ENCODE data around the gene ZNF439.
"Not testable (repeated sequence)": the region's sequence is repeated elsewhere in the genome, so short reads cannot be mapped to it uniquely, and the experiment has no call there.

ZNF439 gene

DNA sequence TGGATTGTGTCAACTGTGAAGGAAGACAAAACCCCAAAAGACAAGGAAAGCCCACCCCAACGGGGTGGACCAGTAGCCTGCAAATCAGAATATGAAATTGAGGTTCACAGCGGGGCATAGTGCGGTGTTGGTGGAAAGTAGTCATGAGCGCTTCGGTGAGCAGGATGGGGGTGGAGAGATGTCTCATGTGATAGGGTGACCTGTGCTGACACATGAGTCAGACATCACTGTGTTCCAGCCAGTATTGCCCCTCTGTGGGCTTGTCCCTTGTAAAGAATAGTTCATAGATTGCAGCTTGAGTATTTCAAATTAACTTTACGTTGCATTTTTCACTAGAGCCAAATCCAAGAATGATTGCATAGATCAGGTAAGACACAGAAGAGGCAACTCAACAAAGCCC lies 46.3 kb downstream of the ZNF439 start:
- H3K27me3 ChIP-seq (ENCODE audit: control insufficient read depth, insufficient read depth, low read length): no peaks in the 10 kb centered on the region
- no peaks in the 10 kb centered on the region; the same call in 1 of the 2 replicates for H3K36me3 ChIP-seq (ENCODE audit: control insufficient read depth, insufficient read depth, low read length)
- no peaks in the 10 kb centered on the region for H3K4me1 ChIP-seq (ENCODE audit: control insufficient read depth, insufficient read depth, low read length)
- no peak overlapping the region for H3K9ac ChIP-seq (ENCODE audit: low read length)
- no peak overlapping the region for H3K4me3 ChIP-seq (ENCODE audit: low read depth, low read length)
- no peak overlapping the region for H3K27ac ChIP-seq (ENCODE audit: low read depth, low read length)
- H3K9me3 ChIP-seq (ENCODE audit: control insufficient read depth, insufficient read depth, low read depth, low read length): peaks cover 51% of the 10 kb centered on the region

DNA sequence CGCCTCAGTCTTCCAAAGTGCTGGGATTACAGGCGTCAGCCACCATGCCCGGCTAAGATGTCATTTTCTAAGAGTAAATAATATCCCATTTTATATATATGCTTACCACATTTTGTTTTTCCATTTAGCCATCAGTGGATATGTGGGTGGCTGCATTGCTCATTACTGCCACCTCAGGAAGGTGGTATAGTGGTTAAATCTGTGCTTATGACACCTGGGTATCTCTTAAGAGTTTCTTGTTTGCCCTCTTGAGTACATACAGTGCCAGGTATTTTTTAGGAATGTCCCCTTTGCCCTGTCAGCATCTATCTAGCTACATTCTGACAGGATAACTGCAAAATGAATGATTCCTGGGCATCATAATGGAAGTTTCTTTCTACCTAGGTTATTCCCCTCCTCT lies 53.7 kb downstream of the ZNF439 start:
- Histone ChIP-seq H3K27ac (ENCODE audit: low read depth, low read length) (no peak overlapping the region), H3K9ac (ENCODE audit: low read length) (no peak overlapping the region), H3K4me3 (ENCODE audit: low read depth, low read length) (no peak overlapping the region), H3K9me3 (ENCODE audit: control insufficient read depth, insufficient read depth, low read depth, low read length) (peaks cover 66% of the 10 kb centered on the region), H3K36me3 (ENCODE audit: control insufficient read depth, insufficient read depth, low read length) (peaks cover 17% of the 10 kb centered on the region; the same call in 1 of the 2 replicates), H3K4me1 (ENCODE audit: control insufficient read depth, insufficient read depth, low read length) (no peaks in the 10 kb centered on the region), H3K27me3 (ENCODE audit: control insufficient read depth, insufficient read depth, low read length) (no peaks in the 10 kb centered on the region)

- Histone ChIP-seq H3K27ac (ENCODE audit: low read depth, low read length) (no peak overlapping the region), H3K4me3 (ENCODE audit: low read depth, low read length) (no peak overlapping the region; the same call in 1 of the 2 replicates), H3K4me1 (ENCODE audit: control insufficient read depth, insufficient read depth, low read length) (no peaks in the 10 kb centered on the region), H3K9ac (ENCODE audit: low read length) (no peak overlapping the region), H3K36me3 (ENCODE audit: control insufficient read depth, insufficient read depth, low read length) (peaks cover 17% of the 10 kb centered on the region; the same call in 1 of the 2 replicates), H3K27me3 (ENCODE audit: control insufficient read depth, insufficient read depth, low read length) (no peaks in the 10 kb centered on the region), H3K9me3 (ENCODE audit: control insufficient read depth, insufficient read depth, low read depth, low read length) (peaks cover 55% of the 10 kb centered on the region)
These were observed 57.4 kb downstream of the ZNF439 start for GRCh38 chr19:11905928-11906327.

GRCh38 chr19:11911937-11912336 lies 63.4 kb downstream of the ZNF439 start:
- peaks cover 42% of the 10 kb centered on the region for H3K9me3 ChIP-seq (ENCODE audit: control insufficient read depth, insufficient read depth, low read depth, low read length)
- H3K27ac ChIP-seq (ENCODE audit: low read depth, low read length); H3K27me3 ChIP-seq (ENCODE audit: control insufficient read depth, insufficient read depth, low read length); H3K9ac ChIP-seq (ENCODE audit: low read length); H3K36me3 ChIP-seq (ENCODE audit: control insufficient read depth, insufficient read depth, low read length); H3K4me3 ChIP-seq (ENCODE audit: low read depth, low read length); H3K4me1 ChIP-seq (ENCODE audit: control insufficient read depth, insufficient read depth, low read length): not testable (repeated sequence)

DNA sequence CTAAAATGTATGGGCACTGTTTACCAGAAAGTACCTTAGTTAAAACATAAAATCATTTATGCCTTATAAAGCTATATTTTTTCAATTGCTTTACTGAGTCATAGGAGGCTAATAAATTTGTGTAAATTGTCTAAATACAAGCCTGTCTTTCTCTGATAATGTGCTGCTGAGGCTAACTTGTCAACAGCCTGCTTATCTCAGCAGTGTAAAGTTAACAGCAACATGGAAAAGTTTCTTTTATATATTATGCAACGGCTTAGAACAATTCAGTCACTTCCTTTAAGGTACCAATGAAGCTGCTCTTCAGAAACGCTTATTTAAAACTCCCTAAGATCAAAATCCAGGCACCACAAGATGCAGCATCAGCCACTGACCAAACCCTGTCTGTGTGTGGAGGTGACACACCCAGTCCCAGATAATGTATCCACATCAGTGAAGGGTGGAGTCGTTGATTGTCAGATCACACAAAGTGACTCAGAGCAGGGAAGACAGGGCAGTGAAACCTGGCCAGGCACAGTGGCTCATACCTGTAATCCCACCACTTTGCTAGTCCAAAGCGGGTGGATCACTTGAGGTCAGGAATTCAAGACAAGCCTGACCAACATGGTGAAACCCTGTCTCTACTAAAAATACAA lies 66.0 kb downstream of the ZNF439 start:
- not testable (repeated sequence) for H3K9ac ChIP-seq (ENCODE audit: low read length); H3K27me3 ChIP-seq (ENCODE audit: control insufficient read depth, insufficient read depth, low read length); H3K36me3 ChIP-seq (ENCODE audit: control insufficient read depth, insufficient read depth, low read length); H3K4me1 ChIP-seq (ENCODE audit: control insufficient read depth, insufficient read depth, low read length); H3K4me3 ChIP-seq (ENCODE audit: low read depth, low read length); H3K27ac ChIP-seq (ENCODE audit: low read depth, low read length)
- H3K9me3 ChIP-seq (ENCODE audit: control insufficient read depth, insufficient read depth, low read depth, low read length): peaks cover 56% of the 10 kb centered on the region
